ENCODE measurements around the gene GLRA1. TPM values are rescaled to one million over a fixed set of nuclear protein-coding genes. Genes with fewer than 3 reads are reported as not detected.

The GLRA1 gene
- total RNA-seq, 1 experiment from 2014 or later = not detected

DNA sequence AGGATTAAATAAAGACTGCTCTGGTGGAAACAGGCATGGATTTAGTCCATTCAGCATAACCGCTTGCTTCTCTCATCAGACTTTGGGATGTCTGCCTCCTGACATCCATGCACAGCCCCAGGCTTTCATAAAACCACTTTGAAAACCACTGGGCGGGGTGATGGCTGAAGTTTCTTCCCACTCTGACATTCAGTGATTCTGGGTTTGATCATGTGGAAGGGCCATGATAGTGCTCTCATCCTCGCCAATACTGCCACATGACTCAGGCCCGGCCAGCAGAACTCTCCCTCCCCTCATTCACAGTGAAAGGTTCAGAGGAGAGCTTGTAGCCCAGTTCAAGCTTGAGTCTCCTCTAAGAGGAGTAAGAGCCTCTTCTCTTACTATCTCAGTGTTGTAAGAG is 29.6 kb upstream of the GLRA1 start:
- Histone ChIP-seq H3K36me3 (ENCODE audit: control insufficient read depth, insufficient read depth, low read length) (no peaks in the 10 kb centered on the region), H3K27ac (ENCODE audit: low read length) (no peak overlapping the region), H3K4me3 (ENCODE audit: low read depth in 2 of 2, low read length in 2 of 2) (no peak overlapping the region), H3K4me1 (ENCODE audit: control insufficient read depth, insufficient read depth, low read length) (no peaks in the 10 kb centered on the region), H3K9me3 (ENCODE audit: control insufficient read depth, insufficient read depth, low read depth, low read length) (no peaks in the 10 kb centered on the region), H3K27me3 (ENCODE audit: control insufficient read depth, insufficient read depth, low read length) (peaks cover 2% of the 10 kb centered on the region; the same call in 1 of the 2 replicates)
- DNase-seq (ENCODE audit: low read depth, low spot score) = no peak
- no peak for ATAC-seq
- no peak for TF ChIP-seq POLR2AphosphoS5 (IDR thresholded peaks at IDR 0.05; ENCODE audit: low read depth, low read length)
- TF ChIP-seq SIN3A (IDR thresholded peaks at IDR 0.05; ENCODE audit: borderline replicate concordance, insufficient read depth, low read depth, low read length) = no peak
- TF ChIP-seq TCF7L2 (IDR thresholded peaks at IDR 0.05; ENCODE audit: low read depth, low read length) = no peak
- TF ChIP-seq, protein P1, sequence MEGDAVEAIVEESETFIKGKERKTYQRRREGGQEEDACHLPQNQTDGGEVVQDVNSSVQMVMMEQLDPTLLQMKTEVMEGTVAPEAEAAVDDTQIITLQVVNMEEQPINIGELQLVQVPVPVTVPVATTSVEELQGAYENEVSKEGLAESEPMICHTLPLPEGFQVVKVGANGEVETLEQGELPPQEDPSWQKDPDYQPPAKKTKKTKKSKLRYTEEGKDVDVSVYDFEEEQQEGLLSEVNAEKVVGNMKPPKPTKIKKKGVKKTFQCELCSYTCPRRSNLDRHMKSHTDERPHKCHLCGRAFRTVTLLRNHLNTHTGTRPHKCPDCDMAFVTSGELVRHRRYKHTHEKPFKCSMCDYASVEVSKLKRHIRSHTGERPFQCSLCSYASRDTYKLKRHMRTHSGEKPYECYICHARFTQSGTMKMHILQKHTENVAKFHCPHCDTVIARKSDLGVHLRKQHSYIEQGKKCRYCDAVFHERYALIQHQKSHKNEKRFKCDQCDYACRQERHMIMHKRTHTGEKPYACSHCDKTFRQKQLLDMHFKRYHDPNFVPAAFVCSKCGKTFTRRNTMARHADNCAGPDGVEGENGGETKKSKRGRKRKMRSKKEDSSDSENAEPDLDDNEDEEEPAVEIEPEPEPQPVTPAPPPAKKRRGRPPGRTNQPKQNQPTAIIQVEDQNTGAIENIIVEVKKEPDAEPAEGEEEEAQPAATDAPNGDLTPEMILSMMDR (IDR thresholded peaks at IDR 0.05) = no peak
- TF ChIP-seq, protein P2, sequence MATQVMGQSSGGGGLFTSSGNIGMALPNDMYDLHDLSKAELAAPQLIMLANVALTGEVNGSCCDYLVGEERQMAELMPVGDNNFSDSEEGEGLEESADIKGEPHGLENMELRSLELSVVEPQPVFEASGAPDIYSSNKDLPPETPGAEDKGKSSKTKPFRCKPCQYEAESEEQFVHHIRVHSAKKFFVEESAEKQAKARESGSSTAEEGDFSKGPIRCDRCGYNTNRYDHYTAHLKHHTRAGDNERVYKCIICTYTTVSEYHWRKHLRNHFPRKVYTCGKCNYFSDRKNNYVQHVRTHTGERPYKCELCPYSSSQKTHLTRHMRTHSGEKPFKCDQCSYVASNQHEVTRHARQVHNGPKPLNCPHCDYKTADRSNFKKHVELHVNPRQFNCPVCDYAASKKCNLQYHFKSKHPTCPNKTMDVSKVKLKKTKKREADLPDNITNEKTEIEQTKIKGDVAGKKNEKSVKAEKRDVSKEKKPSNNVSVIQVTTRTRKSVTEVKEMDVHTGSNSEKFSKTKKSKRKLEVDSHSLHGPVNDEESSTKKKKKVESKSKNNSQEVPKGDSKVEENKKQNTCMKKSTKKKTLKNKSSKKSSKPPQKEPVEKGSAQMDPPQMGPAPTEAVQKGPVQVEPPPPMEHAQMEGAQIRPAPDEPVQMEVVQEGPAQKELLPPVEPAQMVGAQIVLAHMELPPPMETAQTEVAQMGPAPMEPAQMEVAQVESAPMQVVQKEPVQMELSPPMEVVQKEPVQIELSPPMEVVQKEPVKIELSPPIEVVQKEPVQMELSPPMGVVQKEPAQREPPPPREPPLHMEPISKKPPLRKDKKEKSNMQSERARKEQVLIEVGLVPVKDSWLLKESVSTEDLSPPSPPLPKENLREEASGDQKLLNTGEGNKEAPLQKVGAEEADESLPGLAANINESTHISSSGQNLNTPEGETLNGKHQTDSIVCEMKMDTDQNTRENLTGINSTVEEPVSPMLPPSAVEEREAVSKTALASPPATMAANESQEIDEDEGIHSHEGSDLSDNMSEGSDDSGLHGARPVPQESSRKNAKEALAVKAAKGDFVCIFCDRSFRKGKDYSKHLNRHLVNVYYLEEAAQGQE (IDR thresholded peaks at IDR 0.05; ENCODE audit: insufficient read depth in 1 of 2, low read depth in 2 of 2, low read length in 1 of 2) = no peak
- CTCF ChIA-PET = no interaction called here
- BruUV-seq (replicated peaks) = no TSS peak
- POLR2A ChIA-PET = no interaction called here
- intact Hi-C loops (cut with micrococcal nuclease; ENCODE audit: unreplicated experiment) (no loop called here), in situ Hi-C loops (cut with HindIII; ENCODE audit: low pct_unique_long_range_greater_than_20kb, low sequenced_read_pairs) (no loop called here)

DNA sequence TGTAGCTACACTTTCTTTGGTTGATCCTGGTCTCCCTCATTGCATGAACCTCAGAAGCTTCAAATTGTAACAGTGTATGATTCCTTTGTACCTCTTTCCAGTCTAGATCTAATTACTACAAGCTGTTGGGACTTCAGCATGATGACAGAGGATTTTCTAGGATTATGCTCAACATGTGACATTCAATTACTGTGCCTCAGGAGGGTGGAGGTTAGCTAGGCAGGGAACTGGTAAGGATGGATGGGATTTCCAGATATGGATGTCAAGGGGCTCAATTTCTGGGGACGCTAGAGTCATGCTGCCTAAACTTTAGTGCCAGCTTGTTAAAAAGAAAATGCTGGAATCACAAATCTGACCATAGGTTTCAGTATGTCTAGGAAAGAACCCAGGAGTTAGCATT is 29.2 kb upstream of the GLRA1 start:
- Histone ChIP-seq H3K4me3 (ENCODE audit: low read depth in 2 of 2, low read length in 2 of 2) (no peak overlapping the region), H3K27ac (ENCODE audit: low read length) (no peak overlapping the region), H3K9me3 (ENCODE audit: control insufficient read depth, insufficient read depth, low read depth, low read length) (no peaks in the 10 kb centered on the region), H3K27me3 (ENCODE audit: control insufficient read depth, insufficient read depth, low read length) (peaks cover 2% of the 10 kb centered on the region; the same call in 1 of the 2 replicates), H3K36me3 (ENCODE audit: control insufficient read depth, insufficient read depth, low read length) (no peaks in the 10 kb centered on the region), H3K4me1 (ENCODE audit: control insufficient read depth, insufficient read depth, low read length) (no peaks in the 10 kb centered on the region)
- DNase-seq (ENCODE audit: low read depth, low spot score) (no peak), ATAC-seq (no peak)
- BruUV-seq (replicated peaks) = no TSS peak
- ChIA-PET CTCF (no interaction called here), POLR2A (no interaction called here)
- in situ Hi-C loops (cut with HindIII; ENCODE audit: low pct_unique_long_range_greater_than_20kb, low sequenced_read_pairs) = no loop called here
- intact Hi-C loops (cut with micrococcal nuclease; ENCODE audit: unreplicated experiment) = no loop called here
- TF ChIP-seq, protein P2 (IDR thresholded peaks at IDR 0.05; ENCODE audit: insufficient read depth in 1 of 2, low read depth in 2 of 2, low read length in 1 of 2) = no peak
- no peak for TF ChIP-seq TCF7L2 (IDR thresholded peaks at IDR 0.05; ENCODE audit: low read depth, low read length)
